Activated CD4-positive, CD25-positive, alpha-beta regulatory T cell treated with anti-CD3 and anti-CD28 coated beads, Interleukin-2, amount 50 U/mL, for 72 hours (primary cell): ENCODE results near the gene TIA1.
"Not testable (repeated sequence)": the region's sequence is repeated elsewhere in the genome, so short reads cannot be mapped to it uniquely, and the experiment has no call there.

Source experiments
- DNase-seq: peaks from one replicate; pipeline ENCODE4 v3.0.0; 2021

TIA1 gene

DNA sequence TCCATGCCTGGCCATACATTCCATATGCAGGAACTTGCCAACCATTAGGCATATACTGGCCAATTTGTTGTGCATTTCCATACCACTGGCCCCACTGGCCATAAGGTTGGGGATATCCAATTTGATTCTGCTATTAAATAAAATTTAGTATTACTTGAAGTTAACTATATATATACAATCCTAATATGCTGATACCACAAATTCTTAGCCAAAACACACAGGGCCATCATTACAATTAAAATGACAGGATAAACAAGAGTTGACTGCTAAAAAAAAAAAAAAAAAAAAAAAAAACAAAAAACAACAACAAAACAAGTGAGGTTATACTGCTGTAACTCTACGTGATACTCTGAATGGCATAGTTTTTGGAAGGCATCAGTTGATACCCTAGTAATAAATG, 34.1 kb downstream of the TIA1 start:
- DNase-seq = no peak

DNA sequence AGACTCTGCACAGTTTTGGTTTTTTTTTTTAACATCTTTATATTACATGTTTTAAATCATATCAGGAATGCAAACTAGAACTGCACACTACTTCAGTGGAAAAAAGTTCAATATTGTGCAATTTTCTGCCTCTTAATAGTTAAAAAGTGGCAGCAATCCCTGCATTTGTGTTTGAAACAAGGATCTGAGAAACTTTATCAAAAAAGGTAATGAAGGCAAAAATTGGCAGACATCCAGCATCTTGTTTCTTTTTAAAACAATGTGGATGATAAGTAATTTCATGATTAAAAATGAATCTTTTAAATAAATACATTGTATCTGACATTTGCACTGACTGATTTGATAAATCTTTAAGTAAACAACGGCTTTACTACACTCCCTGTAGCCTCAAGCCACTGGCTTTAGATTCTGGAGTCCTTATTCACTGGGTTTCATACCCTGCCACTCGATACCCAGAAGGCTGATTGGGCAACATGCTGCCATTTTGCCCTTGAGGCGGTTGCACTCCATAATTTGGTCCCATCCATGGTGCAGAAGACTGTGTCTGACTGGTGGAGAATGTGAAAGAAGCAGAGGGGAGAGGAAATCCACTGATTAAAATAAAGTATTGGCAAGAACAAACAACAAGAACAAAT, 36.0 kb downstream of the TIA1 start:
- no peak for DNase-seq

DNA sequence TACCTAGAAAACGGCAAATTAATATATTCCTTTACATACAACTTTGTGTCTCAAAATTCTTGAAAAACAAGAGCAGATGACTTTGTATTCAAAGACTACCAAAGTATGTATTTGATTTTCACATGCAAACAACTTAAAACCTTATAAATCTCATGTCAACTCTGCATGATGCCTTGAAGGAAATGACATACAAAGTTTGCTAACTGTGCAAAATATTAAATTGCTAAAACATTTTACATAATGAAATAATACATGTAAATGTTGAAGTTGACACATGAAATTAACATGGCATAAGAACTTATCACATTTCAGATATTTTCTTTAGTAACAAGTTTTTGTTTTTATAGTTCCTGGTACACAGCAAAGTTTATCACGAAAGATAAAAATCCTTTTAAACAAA, 36.8 kb downstream of the TIA1 start:
- no peak for DNase-seq

DNA sequence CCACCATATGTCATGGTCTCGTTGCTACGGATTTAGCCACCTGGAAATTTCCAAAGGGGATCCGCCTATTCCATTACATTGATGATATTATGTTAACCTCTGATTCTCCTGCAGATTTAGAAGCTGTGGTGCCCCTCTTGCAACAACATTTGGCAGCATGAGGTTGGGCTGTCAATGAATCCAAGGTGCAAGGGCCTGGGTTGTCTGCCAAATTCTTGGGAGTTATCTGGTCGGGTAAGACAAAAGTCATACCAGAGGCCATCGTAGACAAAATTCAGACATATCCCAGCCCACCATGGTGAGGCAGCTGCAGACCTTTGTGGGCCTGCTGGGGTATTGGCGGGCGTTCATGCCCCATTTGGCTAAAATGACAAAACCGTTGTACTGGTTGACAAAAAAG, 44.0 kb downstream of the TIA1 start:
- DNase-seq = no peak

DNA sequence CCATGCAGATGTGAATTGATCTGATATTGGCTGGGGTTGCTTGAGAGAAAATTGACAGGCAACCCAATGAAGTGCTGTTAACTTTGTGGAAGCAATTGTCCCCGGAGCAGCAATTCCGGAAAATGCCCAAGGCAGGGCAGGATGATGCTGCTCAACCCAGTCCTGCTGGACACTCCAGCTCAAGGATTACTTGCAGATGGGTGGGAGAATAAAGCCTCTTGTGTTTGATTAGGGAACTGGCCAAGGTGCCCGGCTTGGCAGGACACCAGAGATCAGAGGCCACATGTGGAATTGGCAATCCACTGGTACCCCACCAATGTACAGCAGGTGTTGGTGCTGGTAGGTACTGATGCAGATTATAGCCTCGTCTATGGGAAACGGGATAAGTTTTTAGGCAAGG, 45.3 kb downstream of the TIA1 start:
- DNase-seq = no peak

DNA sequence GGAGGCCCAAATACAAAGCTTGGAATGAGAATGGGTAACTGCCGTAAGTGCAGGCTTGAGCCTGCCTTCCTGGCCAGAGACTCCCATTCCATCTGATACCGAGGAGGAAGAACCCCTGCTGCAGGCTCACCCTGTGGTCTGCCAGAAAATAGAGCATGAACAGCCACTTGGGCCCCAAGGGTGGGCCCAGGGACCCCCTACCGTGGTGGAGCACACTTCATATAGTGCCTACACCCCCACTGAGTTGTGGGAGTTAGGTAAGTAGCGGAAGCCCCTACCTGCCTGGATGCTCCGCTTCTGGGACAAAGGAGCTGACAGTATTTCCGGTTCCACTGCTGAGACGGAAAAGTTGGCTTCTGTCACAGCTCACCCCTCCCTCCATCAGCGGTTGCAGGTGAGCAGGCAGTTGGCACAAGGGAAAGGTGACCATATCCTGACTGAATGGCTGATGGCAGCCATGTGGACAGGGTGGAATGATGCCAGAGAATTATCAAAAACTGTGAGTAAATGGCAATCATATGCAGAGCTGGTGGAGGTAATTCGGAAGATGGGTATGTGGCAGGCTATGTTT, 46.1 kb downstream of the TIA1 start:
- DNase-seq = no peak

DNA sequence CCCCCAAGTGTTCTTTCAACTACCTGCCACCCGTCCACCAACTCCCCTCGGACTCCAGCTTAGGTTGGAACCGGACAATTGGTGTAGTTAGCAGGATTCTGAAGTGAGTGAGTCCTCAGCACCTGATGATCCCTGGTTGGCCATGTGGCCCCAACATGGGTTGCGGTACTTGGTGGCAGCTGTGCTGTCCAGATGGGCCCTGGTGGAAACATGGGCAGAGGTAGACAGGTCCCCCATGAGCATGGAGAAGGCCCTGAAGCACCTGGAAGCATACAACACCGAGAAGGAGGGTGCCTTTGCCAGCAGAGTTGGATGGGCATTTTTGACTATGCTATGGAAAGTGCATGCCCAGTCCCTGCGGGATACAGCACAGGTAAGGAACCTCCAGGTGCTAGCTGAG, 46.6 kb downstream of the TIA1 start:
- DNase-seq = no peak

DNA sequence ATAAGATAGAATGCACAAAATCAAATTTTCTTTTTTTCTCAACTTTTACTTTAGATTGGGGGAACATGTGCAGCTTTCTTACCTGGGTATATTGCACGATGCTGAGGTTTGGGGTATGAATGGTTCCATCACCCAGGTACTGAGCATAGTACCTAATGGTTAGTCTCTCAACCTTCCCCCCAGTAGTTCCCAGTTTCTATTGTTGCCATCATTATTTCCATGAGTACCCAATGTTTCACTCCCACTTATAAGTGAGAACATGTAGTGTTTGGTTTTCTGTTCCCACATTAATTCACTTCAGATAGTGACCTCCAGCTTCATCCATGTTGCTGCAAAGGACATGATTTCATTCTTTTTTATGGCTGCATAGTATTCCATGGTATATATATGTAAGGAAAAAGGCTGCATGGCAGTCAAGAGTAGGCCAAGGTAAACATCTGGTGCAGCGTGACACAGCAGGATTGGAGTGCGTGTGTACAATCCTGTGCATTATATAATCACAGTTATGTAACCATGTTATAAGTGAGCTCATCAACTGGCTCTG, 47.1 kb downstream of the TIA1 start:
- no peak for DNase-seq

DNA sequence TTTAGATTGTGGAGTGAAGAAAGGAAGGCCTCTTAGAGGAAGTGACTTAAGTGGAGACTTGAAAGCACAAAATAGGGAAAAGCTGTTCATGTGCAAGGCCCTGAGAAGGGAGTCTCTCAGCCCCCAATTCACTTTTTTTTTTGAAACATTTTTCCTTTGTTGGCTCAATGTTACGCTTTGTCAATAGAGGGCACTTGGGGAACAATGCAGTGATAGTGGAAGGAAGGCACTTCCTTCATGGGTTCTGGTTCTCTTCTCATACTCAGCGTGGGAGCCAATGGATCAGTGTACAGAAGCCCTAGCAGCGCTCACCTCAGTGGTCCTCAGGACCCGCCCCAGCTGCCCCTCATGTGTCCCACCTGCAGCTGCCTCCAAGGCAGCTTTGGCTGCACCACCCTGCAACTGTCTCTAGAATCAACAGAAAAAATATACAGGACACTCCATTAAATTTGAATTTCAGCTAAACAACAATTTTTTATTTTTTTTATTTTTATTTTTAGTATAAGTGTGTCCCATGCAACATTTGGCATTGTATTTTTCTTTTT, 49.0 kb downstream of the TIA1 start:
- DNase-seq = no peak

DNA sequence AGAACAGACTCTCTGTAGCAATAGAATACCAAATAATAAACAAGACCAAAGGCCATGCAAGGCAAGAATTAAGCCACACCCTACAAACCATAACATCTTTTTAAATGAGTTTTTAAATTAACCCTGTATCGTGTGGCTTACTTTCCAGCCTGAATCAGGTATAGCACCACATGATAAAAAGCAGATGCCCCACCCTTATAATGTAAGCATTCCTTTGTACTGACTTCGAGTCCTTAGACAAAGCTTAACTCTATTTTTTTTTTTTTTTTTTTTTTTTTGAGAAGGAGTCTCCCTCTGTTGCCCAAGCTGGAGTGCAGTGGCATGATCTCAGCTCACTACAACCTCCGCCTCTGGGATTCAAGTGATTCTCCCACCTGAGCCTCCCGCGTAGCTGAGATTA, 55.9 kb downstream of the TIA1 start:
- no peak for DNase-seq

DNA sequence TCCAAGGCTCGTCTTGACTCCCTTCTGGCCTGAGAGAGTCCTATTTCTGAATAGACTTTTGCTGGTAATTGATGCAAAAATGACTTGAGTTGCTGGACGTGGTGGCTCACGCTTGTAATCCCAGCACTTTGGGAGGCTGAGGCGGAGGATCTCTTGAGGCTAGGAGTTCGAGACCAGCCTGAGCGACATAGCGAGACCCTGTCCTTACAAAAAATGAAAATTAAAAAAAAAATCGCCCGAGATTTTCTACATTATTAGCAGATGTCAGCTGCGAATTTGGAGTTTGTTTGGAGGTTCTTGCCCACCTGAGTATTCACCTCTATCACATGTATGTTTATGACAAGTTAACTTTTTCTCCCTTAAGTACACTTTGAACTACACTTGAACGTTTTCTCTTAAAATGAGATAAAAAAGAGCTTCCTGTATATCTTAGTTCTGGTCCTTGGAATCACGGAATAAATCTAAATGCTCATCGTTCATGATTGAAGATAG, 57.1 kb downstream of the TIA1 start:
- DNase-seq = no peak

DNA sequence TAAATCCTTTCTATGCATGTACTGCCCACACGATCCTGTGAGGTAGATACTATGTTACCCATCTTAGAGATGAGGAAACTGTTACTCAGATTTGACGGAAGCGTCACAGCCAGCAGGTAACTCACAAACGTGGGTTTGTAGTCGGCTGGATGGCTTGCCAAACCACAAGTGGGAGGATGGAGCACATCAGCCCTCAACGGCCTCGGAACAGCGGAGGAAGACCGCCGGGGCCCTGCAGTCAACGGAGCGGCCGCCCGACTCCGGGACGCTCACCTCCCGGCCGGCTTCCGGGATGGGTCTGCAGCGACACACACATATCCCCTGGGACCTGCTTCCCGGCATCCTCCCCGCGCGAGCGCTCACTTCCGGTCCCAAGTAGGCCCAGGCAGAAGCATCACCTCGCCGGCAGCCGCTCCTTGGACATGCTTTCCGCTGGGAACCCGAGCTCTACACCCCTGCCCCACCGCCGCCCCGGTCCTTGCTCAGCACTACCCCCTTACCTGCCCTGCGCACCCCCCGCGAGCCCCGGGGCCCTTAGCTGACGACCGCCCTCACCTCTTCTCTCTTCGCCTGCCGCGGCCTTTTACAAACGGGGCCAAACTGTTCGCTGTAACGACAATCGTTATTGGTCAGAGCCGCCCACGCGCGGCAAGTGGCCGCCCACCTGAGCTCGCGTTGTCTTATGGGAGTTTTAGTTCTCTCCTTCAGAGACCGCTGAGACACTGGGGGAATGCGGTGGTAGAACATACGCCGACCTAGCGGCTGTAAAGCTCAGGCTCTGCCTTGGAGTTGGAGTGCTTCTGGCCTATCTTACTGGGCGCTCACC, 57.8 kb downstream of the TIA1 start, which contains the start of gene C2orf42:
Gene C2orf42 (minus strand): TSS at position 602 of the 826 bp plus-strand sequence. CDS start 9,034 bp downstream, outside the sequence.
- DNase-seq = peak; percentile 93

DNA sequence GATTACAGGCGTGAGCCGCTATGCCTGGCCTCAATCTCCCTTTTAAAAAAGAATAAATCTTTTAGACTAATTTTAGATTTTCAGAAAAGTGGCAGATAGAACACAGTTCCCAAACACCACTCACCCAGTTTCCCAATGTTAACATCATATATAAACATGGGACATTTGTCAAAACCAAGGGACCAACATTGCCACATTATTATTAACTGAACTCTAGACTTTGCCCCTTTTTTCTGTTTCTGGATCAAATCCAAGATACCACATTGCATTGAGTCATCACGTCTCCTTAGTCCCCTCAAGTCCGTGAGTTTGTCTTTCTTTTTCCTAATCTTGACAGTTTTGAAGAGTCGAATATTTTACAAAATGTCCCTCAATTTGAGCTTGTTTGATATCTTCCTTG, 60.0 kb downstream of the TIA1 start:
- DNase-seq = no peak

DNA sequence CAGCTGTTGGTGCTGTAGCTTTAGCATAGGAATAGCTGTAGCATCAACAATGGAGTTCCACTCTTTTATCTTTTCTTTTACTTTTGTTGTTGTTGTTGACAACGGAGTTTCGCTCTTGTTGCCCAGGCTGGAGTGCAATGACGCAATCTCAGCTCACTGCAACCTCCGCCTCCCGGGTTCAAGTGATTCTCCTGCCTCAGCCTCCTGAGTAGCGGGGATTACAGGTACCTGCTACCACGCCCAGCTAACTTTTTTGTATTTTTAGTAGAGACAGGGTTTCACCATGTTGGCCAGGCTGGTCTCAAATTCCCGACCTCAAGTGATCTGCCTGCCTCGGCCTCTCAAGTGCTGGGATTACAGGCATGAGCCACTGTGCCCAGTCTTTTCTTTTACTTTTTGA, 61.3 kb downstream of the TIA1 start:
- not testable (repeated sequence) for DNase-seq

DNA sequence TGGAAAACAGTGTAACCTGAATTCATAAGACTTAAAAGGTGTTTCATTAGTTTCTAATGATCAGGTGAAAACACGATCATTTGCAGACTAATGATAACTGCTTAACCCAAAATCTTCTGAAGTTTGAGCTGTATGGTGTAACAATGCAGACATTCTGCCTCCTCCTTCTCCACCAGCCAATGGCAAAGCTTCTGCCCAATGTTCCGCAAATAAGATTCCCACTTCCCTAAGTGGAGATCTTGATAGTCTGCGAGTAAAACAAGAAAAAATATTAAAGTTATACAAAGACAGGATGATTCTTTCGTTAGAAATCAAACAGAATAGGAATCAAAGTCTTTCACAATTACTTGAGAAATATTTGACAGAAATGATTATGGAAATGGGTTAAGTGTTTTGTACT, 65.7 kb downstream of the TIA1 start:
- no peak for DNase-seq

DNA sequence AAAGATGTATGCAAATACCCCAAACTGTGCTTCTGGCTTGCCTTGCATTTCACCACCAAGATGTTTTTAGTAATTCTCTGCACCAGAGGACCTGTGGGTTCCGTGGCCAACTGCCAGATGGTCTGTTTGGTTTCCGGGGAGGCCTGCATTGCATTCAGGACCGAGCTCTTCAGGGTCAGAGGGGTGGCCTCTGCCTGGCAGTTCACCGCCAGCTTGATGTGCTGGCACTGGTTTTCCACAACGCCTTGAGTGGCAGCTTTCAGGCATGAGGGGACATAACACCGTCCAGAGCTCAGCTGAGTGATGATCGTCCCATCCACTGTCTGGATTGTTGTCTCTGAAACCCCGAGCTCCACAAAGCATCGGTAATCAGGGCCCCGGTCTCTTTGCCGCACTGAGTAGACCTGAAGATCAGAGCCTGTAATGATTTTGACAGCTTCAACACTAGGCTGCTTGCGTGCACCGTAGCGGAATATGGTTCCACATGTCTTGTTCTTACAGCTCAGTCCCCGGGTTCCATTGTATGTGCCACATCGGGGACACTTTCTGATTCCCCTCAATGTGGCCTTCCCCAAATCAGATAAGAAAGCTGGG, 67.0 kb downstream of the TIA1 start:
- no peak for DNase-seq

DNA sequence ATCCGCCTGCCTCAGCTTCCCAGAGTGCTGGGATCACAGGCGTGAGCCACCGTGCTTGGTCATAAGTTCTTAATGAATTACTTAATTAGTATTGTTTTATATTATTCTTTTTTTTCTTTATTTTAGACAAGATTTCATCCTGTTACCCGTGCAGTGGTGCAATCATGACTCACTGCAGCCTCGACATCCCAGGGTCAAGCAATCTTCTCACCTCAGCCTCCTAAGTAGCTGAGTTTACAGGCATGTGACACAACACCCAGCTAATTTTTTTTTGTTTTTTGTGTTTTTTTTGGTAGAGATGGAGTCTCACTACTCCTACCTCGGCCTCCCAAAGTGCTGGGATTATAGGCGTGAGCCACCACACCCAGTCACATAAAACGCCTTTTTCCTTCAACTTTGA, 74.9 kb downstream of the TIA1 start:
- DNase-seq = no peak

DNA sequence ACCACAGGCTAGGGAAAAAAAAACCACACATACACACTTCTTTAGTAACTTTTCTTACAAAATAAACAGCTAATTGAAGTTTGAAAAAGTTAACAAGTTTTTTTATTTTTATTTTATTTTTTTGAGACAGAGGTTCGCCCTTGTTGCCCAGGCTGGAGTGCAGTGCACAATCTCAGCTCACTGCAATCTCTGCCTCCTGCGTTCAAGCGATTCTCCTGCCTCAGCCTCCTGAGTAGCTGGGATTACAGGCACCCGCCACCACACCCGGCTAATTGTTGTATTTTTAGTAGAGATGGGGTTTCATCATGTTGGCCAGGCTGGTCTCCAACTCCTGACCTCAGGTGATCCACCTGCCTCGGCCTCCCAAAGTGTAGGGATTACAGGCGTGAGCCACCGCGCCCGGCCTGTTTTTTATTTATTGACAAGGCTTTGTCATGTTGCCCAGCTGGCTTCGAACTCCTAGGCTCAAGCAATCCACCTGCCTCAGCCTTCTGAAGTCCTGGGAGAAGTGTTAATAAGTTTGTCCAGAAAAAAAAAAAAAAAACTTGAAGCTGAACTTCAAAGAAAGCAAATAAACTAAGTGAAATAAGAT, 78.7 kb downstream of the TIA1 start:
- not testable (repeated sequence) for DNase-seq

DNA sequence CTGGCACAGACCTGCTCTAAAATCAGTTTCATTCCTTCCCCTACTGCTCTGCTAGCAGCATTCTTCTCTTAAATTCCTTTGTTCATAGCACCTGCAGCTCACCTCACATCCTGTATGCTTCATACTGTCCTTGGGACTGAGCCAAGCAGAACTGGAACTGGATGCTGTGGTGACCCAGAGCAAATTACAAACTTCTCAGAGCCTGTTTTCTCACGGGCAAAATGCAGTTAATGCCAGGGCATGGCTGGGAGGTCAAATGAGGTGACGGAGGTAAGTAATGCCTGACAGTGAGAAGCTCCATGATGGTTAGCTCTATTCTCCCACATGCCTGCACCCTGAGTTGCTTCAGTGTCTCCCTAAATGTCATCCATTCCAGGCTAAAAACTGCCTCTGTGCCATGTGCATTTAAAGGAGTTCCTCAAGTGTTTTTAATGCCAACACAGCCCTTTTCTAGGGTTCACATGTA, 87.3 kb downstream of the TIA1 start:
- DNase-seq = no peak

DNA sequence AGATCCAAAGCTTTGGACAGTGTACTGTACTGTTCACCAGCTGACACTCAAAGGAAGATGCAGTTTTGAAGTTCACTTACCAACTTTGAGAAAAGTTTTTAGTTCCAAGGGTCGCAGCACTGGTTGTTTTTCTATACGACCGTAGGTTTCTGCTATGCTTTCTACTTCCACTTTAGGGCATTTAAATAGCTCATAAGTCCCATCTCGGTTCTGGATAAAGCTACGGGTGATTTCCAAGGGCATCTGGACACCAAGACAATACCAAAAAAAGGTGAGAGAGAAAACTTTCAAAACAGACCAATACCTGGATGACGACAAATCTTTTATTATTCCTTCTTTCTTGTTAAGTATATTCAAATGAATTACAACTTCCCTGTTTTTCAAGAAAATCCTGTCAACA, 87.9 kb downstream of the TIA1 start:
- no peak for DNase-seq
